LNCaP clone FGC (cell line): ENCODE results near the gene SLAMF8.

Source experiments
- DNase-seq: peaks from one replicate; pipeline ENCODE4 v3.0.0-alpha.2; 2011; ENCODE audit warnings: low read depth
- H3K4me3 ChIP-seq: 2 replicates; pipeline ENCODE4 v1.5.1; 2011; ENCODE audit warnings: mild to moderate bottlenecking, low read depth, low read length, control low read depth
- TF ChIP-seq, protein P1 (sequence below): IDR thresholded peaks from 2 replicates; pipeline ENCODE4 v1.5.1; 2012; ENCODE audit warnings: mild to moderate bottlenecking; ENCODE audit not compliant: control insufficient read depth, insufficient read depth; ENCODE audit errors: extremely low read depth

The SLAMF8 gene

DNA sequence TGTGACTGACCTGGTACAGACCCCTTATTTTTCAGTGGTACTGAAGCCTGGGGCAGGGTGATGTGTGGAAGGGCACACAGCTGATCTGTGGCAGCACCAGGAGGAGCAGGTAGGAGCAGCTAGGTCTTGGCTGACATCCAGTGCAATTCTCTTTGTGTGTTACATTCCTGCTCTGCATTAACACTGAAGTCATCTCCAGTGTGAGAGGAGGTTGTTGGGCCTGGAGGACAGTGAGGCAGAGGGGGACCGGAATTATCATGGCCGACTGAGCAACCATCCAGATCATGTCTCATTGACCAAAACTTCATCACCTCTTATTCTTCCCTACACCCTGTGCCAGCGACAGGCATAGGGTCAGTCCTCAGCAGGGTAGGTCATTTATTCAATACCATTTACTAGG, 1.5 kb downstream of the SLAMF8 start:
- no peak for DNase-seq
- no peak overlapping the region for H3K4me3 ChIP-seq
- TF ChIP-seq, protein P1, sequence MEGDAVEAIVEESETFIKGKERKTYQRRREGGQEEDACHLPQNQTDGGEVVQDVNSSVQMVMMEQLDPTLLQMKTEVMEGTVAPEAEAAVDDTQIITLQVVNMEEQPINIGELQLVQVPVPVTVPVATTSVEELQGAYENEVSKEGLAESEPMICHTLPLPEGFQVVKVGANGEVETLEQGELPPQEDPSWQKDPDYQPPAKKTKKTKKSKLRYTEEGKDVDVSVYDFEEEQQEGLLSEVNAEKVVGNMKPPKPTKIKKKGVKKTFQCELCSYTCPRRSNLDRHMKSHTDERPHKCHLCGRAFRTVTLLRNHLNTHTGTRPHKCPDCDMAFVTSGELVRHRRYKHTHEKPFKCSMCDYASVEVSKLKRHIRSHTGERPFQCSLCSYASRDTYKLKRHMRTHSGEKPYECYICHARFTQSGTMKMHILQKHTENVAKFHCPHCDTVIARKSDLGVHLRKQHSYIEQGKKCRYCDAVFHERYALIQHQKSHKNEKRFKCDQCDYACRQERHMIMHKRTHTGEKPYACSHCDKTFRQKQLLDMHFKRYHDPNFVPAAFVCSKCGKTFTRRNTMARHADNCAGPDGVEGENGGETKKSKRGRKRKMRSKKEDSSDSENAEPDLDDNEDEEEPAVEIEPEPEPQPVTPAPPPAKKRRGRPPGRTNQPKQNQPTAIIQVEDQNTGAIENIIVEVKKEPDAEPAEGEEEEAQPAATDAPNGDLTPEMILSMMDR, result no peak

DNA sequence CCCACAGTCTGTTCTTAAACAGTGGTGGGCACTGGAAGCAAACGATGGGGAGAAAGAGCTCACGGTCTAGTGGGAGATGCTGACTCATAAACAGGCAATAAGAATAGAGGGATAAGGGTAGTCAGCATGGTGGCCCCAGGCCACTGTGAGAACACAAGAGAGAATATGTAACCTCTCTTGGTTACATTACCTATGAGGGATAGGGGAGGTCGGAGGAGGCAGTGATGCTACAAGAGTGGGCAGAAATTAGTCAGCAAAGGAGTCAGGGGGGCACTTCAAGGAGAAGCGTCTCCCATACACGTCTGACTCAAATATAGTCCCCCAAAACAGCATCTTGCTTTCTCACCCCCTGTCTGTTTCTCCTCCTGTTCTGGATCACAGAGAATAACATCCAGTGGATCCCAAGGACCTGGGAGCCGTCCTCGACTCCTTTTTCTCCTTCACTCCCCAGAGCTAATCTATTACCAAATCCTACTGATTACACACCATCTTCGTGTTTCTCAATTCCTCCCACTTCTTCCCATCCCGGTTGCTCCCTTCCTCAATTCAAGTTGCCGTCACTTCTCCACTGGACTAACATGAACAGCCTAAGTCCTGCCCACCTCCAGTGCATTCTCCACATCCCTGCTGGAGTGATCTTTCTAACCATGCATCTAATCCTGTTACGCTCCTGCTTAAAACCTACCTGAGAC, 2.1 kb downstream of the SLAMF8 start:
- DNase-seq, result no peak
- no peak overlapping the region for H3K4me3 ChIP-seq
- TF ChIP-seq, protein P1, result no peak

DNA sequence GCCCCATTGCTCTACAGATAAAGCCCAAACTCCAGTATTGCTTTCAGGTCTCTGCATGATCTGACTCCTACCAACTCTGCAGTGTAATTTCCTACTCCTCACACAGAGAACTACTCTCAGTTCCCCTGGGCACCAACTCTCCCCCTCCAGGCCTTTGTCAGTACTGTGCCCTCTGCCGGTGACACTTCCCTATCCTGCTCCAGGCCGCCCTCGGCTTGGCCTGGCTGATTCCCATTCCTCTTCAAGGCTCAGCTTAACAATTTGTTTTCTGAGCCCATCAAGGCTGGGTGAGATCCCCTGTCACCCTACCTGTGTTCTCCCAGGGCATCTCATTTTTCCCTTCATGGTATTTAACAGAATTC, 2.6 kb downstream of the SLAMF8 start:
- TF ChIP-seq, protein P1, result peak; percentile 39

DNA sequence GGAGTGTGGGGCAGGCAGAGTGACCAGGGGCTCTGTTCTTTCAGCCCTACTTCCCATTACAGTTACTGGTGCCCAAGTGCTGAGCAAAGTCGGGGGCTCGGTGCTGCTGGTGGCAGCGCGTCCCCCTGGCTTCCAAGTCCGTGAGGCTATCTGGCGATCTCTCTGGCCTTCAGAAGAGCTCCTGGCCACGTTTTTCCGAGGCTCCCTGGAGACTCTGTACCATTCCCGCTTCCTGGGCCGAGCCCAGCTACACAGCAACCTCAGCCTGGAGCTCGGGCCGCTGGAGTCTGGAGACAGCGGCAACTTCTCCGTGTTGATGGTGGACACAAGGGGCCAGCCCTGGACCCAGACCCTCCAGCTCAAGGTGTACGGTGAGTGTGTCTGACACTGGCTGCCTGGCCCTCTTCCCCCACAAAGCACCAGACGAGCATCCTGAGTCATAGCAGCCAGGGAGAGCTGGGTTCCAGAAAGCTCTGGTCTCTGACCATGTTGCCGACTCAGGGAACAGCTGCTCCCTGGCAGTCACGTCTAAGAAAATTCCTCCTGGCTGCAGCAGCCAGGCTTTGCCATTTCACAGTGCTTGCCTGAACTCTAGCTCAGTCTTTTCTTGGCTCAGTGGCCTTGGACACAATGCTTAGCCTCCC, 3.3 kb downstream of the SLAMF8 start:
- TF ChIP-seq, protein P1, result no peak
- H3K4me3 ChIP-seq, result no peak overlapping the region
- no peak for DNase-seq

More for the DNA sequence above, 2.6 kb downstream of the SLAMF8 start:
- DNase-seq, result no peak
- no peak overlapping the region for H3K4me3 ChIP-seq

DNA sequence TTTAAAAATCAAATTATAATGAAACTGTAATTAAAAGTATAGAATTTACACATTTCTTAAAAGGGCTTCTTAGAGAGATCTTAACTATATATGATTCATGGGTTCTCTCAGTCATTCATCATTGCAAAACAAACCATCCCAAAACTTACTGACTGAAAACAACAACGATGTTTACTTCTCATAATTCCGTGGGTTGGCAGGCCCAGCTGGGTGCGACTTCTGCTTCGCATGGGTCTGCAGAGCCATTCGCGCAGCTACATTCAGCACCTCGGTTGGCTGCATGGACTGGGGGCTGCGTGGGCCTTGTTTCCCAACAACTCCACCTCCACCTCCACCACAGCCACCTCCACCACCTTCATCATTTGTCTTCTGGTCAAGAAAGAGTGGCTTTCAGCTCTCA, 4.0 kb downstream of the SLAMF8 start:
- DNase-seq, result no peak
- H3K4me3 ChIP-seq, result no peak overlapping the region
- TF ChIP-seq, protein P1, result no peak

DNA sequence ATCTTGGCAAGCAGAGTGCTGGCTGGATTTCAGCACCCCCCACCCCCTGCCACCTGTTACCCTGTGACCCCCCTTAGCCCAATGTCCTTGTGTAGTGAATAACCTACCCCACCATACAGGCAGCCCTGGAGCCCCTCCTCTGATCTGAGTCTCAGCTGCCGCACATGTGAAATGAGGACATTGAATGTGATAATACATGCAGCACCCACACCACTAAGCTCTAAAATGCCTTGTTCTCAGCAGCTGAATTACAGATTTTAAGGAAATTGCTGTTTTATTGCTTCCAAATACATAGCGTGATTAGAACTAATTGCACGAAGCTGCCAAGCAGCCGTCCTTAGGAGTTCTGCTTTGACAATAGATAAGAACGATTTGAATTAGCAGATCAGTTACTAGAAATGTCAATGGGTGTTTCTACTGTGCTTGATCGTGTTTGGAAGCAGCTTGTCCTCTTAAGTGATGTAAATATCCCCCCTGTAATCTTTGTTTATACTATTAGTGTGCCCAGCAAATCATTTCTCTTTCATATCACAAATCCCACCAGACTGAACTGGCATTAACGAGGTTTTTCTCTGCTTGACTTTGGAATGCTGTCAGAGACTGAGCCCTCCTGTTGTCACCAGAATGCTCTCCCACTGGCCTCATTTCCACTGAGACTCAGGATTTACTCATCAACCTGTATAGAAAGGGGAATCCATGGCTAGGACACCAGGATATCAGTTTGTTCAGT, 4.9 kb downstream of the SLAMF8 start:
- no peak for DNase-seq
- no peak overlapping the region for H3K4me3 ChIP-seq
- TF ChIP-seq, protein P1, result no peak
